ENCODE data around the gene NKAIN2.
"Not testable (repeated sequence)": the region's sequence is repeated elsewhere in the genome, so short reads cannot be mapped to it uniquely, and the experiment has no call there.

Gene NKAIN2

GRCh38 chr6:124723671-124724070 is 920.0 kb downstream of the NKAIN2 start:
- no peak for ATAC-seq

DNA sequence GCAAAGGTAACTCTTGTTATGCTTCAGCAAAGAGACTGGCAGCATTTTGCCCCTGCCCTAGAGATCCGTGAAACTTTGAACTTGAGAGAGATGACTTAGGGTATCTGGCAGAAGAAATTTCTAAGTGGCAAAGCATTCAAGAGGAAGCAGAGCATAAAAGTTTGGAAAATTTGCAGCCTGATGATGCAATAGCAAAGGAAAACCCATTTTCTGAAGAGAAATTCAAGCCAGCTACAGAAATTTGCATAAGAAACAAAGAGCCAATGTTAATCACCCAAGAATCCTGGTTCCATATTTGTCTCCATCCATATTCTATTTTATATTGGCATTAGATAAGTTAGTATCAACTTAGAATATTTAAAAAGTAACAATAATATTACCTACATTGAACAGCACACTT is 934.1 kb downstream of the NKAIN2 start:
- not testable (repeated sequence) for ATAC-seq

GRCh38 chr6:124738482-124738881 is 934.8 kb downstream of the NKAIN2 start:
- ATAC-seq = no peak

- ATAC-seq = no peak
Measured at GRCh38 chr6:124741341-124741740, 937.7 kb downstream of the NKAIN2 start.

DNA sequence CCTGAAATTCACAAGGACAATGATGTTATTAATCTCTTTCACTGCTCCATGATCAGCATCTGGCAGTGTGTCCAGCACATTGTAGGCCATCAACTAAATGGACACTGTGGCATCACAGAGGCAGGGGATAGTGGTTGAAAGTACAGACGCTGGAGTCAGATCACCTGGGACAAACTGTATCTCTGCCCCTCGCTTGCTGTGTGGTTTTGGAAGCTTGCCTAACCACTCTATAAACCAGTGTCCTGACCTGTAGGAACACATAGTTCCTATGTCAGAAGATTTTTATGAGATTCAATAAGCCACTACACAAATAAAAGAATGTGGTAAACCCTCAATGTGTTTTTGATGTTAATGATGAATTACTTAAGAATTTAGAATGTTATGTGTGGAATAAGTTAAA is 939.3 kb downstream of the NKAIN2 start:
- ATAC-seq = no peak

- no peak for ATAC-seq
Measured at GRCh38 chr6:124743420-124743819, 939.8 kb downstream of the NKAIN2 start.

DNA sequence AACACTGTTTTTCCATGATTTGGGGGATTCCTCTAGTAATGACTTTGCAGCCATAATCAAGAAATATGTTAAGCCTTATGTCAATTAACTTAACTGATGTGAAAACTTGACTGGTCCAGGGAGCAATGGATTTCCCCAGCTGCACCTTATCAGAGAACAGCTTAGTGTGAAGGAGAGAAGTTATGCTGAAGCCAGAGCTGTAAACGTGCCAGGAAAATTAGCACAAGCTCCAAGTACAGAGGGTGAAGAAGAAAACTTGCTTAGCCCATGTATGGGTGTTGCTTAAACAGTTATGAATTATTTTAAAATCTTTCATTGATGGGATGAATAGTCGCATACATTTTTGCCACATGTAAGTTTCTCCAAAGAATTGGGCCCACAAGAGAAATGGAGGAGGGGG is 943.7 kb downstream of the NKAIN2 start:
- no peak for ATAC-seq

GRCh38 chr6:124748778-124749177 is 945.1 kb downstream of the NKAIN2 start:
- ATAC-seq = no peak

GRCh38 chr6:124753001-124753400 is 949.3 kb downstream of the NKAIN2 start:
- ATAC-seq = no peak

DNA sequence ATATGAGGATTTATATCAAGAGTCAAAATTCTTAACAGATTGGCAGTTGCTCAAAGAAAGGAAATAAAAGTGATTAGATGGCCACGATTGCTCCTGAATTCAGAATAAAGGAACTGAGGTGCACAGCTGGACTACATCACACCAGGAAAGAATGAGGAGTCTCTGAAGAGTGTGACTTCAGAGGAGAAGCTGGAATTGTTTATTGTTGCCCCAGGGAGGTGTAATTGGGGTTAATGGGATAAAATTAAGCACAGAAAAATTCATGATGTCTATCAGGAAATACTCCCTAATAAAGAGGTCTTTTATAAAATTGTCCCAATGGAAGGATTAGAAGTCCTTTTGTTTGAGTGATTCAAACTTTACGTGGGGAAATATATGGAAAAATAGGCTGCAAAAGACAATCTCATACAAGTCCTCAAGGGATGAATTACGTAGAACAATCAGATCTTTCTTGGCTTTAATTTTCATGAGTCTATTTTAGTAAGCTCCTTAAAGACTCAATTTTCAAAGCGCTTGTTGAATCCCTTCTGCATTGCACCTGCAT is 950.0 kb downstream of the NKAIN2 start:
- ATAC-seq = no peak

DNA sequence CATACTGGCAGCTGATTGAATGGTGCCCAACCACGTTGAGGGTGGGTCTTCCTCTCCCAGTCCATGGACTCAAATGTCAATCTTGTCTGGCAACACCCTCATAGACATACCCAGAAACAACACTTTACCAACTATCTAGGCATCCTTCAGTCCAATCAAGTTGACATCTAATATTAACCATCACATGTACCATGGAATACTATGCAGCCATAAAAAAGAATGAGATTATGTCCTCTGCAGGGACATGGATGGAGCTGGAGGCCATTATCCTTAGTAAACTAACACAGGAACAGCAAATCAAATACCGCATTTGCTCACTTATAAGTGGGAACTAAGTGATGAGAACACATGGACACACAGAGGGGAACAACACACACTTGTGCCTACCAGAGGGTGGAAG is 951.7 kb downstream of the NKAIN2 start:
- ATAC-seq = no peak

DNA sequence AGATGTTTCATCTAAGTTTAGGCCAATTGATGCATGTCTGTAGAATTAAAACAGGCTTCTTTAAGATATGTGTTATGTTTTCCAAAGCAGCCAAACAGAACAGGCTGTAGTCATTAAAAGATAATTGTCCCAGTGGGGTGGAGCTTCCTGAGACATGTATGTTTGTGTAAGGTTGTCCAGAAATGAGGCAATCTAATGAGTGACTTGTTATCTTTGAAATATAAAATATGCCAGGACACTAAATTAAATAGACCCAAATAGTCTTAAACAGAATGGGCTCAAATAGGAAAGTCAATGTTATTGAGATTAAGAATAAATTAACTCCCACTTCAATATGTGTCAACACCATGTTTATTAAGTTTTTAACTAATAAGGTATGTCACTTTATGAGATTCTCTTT is 953.9 kb downstream of the NKAIN2 start:
- no peak for ATAC-seq

DNA sequence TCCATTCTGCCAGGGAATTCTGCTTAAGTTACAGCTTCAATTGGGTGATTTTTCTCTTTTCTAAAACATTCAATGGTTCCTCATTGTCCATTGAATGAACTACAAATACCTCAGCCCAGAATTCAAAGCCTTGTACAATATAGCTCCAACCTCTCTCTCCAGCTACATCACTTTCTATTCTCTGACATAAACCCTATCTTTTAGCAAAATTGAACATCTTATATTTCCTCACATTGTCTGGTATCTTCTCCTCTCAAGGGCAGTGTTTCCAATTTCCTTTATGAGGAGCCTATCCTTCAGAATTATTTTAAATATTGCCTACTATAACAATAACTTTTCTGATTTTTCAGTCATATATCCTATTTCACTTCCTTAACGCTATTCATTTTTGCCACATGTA is 955.0 kb downstream of the NKAIN2 start:
- ATAC-seq = no peak

GRCh38 chr6:124765280-124765679 is 961.6 kb downstream of the NKAIN2 start:
- ATAC-seq = no peak

GRCh38 chr6:124768224-124768623 is 964.6 kb downstream of the NKAIN2 start:
- no peak for ATAC-seq

DNA sequence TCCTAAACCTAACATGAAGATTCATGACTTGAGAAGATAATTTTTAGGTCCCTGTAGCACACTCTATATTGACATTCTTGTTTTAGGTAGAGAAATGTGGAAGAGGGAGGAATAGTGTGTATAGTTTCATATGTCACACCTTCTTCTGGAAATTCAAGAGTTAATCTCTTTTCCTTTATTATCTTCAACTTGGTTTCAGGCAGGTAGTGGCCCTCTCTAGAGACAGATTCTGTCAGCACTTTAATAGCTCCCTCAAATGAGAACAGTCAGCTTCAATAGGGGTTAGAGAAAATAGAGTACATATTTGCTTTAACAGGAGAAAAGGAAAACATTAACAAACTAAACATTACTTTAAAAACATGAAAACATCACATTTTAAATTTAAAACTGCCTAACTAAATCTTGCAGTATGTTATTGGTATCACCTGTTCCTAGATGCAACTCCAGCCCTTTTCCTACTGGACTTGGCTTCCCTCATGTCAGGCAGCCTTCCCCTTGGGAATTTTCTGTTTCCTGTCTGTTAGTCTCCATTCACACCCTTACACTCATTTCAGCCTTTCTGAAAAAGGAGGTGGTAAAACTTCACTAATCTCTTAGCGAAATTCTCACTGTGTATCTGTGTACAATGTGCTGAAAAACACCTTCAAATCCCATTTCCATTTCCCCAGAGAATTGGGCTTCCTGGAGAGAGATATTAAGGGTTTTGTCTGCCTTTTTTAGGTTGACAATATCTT is 966.3 kb downstream of the NKAIN2 start:
- ATAC-seq = no peak

GRCh38 chr6:124770784-124771183 is 967.1 kb downstream of the NKAIN2 start:
- no peak for ATAC-seq

DNA sequence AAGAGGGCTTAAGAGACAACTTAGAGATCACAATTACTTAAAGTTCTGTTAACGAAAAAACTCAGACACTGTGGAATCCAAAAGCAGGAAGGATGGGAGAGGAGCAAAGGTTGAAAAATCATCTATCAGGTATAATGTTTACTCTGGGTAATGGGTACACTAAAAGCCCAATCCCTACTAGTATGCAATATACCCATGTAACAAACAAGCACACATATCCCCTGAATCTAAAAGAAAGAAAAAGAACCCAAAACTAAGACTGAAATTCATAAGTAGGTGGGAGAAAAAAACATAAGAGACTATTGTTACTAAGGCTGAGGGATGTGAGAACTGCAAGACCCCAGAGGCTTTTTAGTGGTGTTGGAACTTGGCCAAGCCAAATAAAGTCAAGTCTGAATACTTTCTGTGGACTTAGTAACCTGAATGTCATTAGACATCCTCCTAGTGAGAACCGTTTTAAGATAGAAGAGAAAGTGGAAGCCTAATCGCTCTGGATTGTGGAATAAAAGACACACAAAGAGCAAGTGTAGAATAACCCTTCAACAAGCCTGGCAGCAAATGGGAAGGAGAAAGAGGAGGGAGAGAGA is 969.2 kb downstream of the NKAIN2 start:
- ATAC-seq = no peak

GRCh38 chr6:124775121-124775520 is 971.5 kb downstream of the NKAIN2 start:
- no peak for ATAC-seq

DNA sequence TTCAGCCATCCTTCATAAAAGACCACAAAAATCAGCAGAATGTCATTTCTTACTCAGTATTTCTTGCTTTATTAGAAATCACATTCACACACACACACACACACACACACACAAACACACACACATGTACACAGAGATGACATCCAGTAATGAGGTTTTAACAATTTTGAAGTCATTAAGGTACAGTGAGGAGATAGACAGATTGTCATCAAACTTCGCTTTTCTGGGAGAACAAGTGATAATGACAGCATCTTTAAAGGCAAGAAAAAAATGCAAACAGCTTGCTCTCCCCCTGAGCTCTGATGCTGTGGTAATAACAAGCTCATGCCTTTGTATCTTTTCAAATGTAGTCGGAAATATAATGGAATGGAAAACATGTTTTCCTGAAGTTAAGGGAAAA is 974.2 kb downstream of the NKAIN2 start:
- ATAC-seq = no peak

DNA sequence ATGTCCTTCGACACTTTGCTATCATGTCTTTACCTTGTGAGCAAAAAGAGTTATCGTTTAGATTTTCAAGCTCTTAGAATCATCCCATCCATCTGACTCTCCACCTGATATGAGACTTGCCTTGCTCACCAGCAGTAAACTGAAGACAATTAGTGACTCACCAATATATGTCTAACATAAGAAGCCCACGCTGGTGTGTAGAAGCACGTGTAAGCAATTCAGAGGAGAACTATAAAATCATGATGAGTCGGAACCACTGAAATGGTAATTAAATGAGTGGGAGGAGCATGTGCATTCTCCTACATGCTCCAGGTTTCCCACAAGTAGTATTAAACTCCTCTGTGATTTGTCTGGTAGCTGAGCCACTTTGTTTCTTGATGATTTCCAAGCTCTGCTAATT is 977.0 kb downstream of the NKAIN2 start:
- ATAC-seq = no peak

DNA sequence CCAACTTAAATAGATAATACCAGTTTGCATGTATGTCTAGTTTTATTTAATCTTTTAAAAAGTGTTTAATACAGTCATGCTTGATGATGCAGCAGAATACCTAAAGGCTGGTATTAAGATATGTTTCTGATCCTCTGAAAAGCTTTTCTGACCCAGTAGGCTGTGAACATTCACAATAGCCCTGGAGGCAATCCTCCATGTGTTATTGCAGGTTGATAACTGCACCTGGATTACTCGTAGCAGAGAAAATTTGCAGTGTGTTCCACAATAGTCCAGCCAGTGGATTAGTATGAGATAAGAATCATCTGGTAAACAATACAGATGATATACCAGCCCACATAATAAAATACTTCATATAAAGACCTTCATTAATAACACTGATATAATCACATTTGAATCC is 979.7 kb downstream of the NKAIN2 start:
- no peak for ATAC-seq

- no peak for ATAC-seq
Measured at GRCh38 chr6:124791156-124791555, 987.5 kb downstream of the NKAIN2 start.

- no peak for ATAC-seq
Measured at GRCh38 chr6:124792386-124792785, 988.7 kb downstream of the NKAIN2 start.

GRCh38 chr6:124793398-124793797 is 989.7 kb downstream of the NKAIN2 start:
- no peak for ATAC-seq
